OCI-LY3 (cell line): ENCODE data around the gene BACE1-AS.

Experiments used
- EZH2phosphoT487 ChIP-seq: fragments of 200-600 bp; shearing (Covaris generic); IDR thresholded peaks from 2 replicates; pipeline ENCODE4 v1.6.1; 2018; ENCODE audit warnings: antibody characterized with exemption, mixed run types, low read depth
- TF ChIP-seq, protein P1 (sequence below): fragments of 200-600, 300-600 bp; sonication (generic); IDR thresholded peaks from 2 replicates; pipeline ENCODE4 v1.5.1; 2014; ENCODE audit warnings: antibody characterized with exemption, low read length, low read depth

DNA sequence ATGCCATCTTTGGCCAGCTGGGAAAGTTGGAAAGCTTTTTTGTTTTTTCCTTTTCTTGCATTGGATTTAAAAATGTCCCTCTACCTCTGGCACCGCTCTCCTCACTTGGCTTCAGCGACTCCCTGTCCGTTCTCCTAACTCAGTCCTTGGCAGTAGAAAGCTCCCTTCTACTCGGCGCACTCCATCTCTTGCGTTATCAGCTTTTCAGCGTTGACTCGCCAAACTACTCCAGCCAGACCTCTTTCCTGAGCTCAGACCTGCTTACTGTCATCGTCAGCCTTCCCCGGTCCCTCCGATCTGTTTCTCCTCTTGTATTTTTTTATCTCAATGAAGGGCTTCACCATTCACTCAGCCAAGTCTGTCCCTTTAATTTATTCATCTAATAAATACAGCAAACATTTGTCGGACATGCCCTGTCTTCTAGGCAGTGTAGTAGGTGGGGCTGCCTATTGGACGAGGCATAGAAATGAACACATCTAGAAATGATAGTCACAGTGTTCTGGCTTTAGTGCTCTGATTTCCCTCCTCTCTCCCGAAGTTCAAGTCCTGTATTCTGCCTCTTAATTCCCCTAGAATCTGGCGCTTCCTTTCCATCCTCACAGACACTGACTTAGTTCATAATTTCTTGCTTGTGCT lies 37.3 kb downstream of the BACE1-AS start:
- TF ChIP-seq, protein P1, sequence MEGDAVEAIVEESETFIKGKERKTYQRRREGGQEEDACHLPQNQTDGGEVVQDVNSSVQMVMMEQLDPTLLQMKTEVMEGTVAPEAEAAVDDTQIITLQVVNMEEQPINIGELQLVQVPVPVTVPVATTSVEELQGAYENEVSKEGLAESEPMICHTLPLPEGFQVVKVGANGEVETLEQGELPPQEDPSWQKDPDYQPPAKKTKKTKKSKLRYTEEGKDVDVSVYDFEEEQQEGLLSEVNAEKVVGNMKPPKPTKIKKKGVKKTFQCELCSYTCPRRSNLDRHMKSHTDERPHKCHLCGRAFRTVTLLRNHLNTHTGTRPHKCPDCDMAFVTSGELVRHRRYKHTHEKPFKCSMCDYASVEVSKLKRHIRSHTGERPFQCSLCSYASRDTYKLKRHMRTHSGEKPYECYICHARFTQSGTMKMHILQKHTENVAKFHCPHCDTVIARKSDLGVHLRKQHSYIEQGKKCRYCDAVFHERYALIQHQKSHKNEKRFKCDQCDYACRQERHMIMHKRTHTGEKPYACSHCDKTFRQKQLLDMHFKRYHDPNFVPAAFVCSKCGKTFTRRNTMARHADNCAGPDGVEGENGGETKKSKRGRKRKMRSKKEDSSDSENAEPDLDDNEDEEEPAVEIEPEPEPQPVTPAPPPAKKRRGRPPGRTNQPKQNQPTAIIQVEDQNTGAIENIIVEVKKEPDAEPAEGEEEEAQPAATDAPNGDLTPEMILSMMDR, result no peak
- TF ChIP-seq EZH2phosphoT487, result no peak
